Nephron progenitor cell (in vitro differentiated cells): ENCODE data around the gene RPS6KA4.

Experiments
- DNase-seq: peaks from one replicate; pipeline ENCODE4 v3.0.0; 2021
- H3K27ac Mint-ChIP-seq: 2 replicates; pipeline ENCODE4 v1.8.0; 2021; ENCODE audit warnings: mild to moderate bottlenecking, moderate library complexity, mixed read lengths
- H3K27me3 Mint-ChIP-seq: 2 replicates; pipeline ENCODE4 v1.8.0; 2021; ENCODE audit warnings: mild to moderate bottlenecking, low read depth, mixed read lengths; ENCODE audit not compliant: poor library complexity
- H3K36me3 Mint-ChIP-seq: 2 replicates; pipeline ENCODE4 v1.8.0; 2021; ENCODE audit warnings: low read depth, mixed read lengths
- H3K4me1 Mint-ChIP-seq: 2 replicates; pipeline ENCODE4 v1.8.0; 2021; ENCODE audit warnings: mixed read lengths
- H3K4me3 Mint-ChIP-seq: 2 replicates; pipeline ENCODE4 v1.8.0; 2021; ENCODE audit warnings: mild to moderate bottlenecking, moderate library complexity, mixed read lengths
- H3K9me3 Mint-ChIP-seq: 2 replicates; pipeline ENCODE4 v1.8.0; 2021; ENCODE audit warnings: mild to moderate bottlenecking, moderate library complexity, mixed read lengths
- TF ChIP-seq, protein P1 (sequence below): fragments of 200-600 bp; sonication (generic); IDR thresholded peaks from 2 replicates; pipeline ENCODE4 v1.5.0; 2021; ENCODE audit warnings: antibody characterized with exemption

The RPS6KA4 gene

GRCh38 chr11:64389851-64390250, 30.9 kb downstream of the RPS6KA4 start:
- H3K4me1 Mint-ChIP-seq, result peaks cover 34% of the 10 kb centered on the region
- H3K36me3 Mint-ChIP-seq, result no peaks in the 10 kb centered on the region
- peaks cover 3% of the 10 kb centered on the region for H3K9me3 Mint-ChIP-seq
- no peak overlapping the region for H3K27ac Mint-ChIP-seq
- DNase-seq, result no peak
- TF ChIP-seq, protein P1, sequence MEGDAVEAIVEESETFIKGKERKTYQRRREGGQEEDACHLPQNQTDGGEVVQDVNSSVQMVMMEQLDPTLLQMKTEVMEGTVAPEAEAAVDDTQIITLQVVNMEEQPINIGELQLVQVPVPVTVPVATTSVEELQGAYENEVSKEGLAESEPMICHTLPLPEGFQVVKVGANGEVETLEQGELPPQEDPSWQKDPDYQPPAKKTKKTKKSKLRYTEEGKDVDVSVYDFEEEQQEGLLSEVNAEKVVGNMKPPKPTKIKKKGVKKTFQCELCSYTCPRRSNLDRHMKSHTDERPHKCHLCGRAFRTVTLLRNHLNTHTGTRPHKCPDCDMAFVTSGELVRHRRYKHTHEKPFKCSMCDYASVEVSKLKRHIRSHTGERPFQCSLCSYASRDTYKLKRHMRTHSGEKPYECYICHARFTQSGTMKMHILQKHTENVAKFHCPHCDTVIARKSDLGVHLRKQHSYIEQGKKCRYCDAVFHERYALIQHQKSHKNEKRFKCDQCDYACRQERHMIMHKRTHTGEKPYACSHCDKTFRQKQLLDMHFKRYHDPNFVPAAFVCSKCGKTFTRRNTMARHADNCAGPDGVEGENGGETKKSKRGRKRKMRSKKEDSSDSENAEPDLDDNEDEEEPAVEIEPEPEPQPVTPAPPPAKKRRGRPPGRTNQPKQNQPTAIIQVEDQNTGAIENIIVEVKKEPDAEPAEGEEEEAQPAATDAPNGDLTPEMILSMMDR, result no peak
- no peak overlapping the region for H3K4me3 Mint-ChIP-seq
- H3K27me3 Mint-ChIP-seq, result peaks cover 35% of the 10 kb centered on the region

DNA sequence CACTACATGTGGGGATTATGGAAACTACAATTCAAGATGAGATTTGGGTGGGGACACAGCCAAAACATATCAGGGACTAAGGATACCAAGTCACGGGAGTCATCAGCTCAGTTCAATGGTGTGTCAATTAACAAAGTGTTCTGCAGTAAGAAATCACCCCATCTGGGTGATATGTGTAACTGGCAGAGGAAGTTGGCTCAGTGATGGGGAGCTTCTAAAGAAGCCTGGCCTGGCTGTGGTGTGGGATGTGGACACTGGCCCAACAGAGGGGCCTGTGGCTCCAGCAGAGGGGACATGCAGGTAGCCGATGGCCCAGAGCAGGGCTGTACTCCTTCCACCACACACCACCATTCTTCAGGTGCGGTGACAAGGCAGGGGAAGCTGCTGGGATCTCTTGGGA, 31.6 kb downstream of the RPS6KA4 start:
- no peak for DNase-seq
- Mint-ChIP-seq H3K27me3 (peaks cover 35% of the 10 kb centered on the region), H3K4me3 (no peak overlapping the region), H3K4me1 (peaks cover 36% of the 10 kb centered on the region), H3K27ac (no peak overlapping the region), H3K36me3 (no peaks in the 10 kb centered on the region), H3K9me3 (peaks cover 3% of the 10 kb centered on the region)
- TF ChIP-seq, protein P1, result no peak

GRCh38 chr11:64391839-64392238, 32.9 kb downstream of the RPS6KA4 start:
- TF ChIP-seq, protein P1, result no peak
- no peaks in the 10 kb centered on the region for H3K36me3 Mint-ChIP-seq
- DNase-seq, result no peak
- no peak overlapping the region for H3K4me3 Mint-ChIP-seq
- peaks cover 3% of the 10 kb centered on the region for H3K9me3 Mint-ChIP-seq
- peaks cover 40% of the 10 kb centered on the region for H3K27me3 Mint-ChIP-seq
- H3K27ac Mint-ChIP-seq, result no peak overlapping the region
- peaks cover 42% of the 10 kb centered on the region for H3K4me1 Mint-ChIP-seq

GRCh38 chr11:64395545-64396078, 36.6 kb downstream of the RPS6KA4 start:
- H3K27me3 Mint-ChIP-seq, result peaks cover 7% of the 10 kb centered on the region
- H3K4me3 Mint-ChIP-seq, result peak overlapping the region; percentile 24
- H3K36me3 Mint-ChIP-seq, result no peaks in the 10 kb centered on the region
- no peak for DNase-seq
- peaks cover 4% of the 10 kb centered on the region for H3K9me3 Mint-ChIP-seq
- peaks cover 25% of the 10 kb centered on the region for H3K4me1 Mint-ChIP-seq
- TF ChIP-seq, protein P1, result no peak
- H3K27ac Mint-ChIP-seq, result peak overlapping the region; percentile 40

- peak overlapping the region; percentile 40 for H3K27ac Mint-ChIP-seq
- TF ChIP-seq, protein P1, result no peak
- peaks cover 9% of the 10 kb centered on the region for H3K27me3 Mint-ChIP-seq
- peak; percentile 32 for DNase-seq
- no peaks in the 10 kb centered on the region for H3K36me3 Mint-ChIP-seq
- H3K4me3 Mint-ChIP-seq, result peak overlapping the region; percentile 24
- peaks cover 4% of the 10 kb centered on the region for H3K9me3 Mint-ChIP-seq
- peaks cover 25% of the 10 kb centered on the region for H3K4me1 Mint-ChIP-seq
Observed at GRCh38 chr11:64396079-64396591, 37.2 kb downstream of the RPS6KA4 start.

DNA sequence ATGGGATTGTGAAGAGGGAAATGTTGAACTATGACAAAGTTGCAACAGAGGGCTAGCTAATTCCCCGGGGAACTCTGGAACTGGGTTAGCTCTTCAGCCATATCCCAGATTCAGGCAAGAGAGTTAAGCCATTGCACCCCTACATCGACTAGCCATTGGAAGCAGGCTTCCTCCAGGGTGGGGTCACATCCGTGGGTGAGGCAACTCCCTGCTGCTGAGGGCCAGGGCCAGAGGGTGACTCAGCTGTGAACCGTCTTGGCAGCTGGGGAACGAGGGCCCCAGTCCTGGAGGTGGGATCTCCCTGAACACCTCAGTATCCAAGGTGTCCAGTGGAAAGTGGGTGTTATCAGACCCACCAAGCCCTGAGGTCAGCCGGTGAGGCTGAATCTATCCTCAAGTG, 41.1 kb downstream of the RPS6KA4 start:
- H3K27ac Mint-ChIP-seq, result no peak overlapping the region
- no peak overlapping the region for H3K4me3 Mint-ChIP-seq
- peaks cover 25% of the 10 kb centered on the region for H3K4me1 Mint-ChIP-seq
- TF ChIP-seq, protein P1, result no peak
- peaks cover 20% of the 10 kb centered on the region for H3K27me3 Mint-ChIP-seq
- DNase-seq, result no peak
- peaks cover 28% of the 10 kb centered on the region for H3K9me3 Mint-ChIP-seq
- H3K36me3 Mint-ChIP-seq, result peaks cover 14% of the 10 kb centered on the region
